NCI-H1436 treated with DMSO at 0.1 percent for 48 hours (cell line): ENCODE measurements around the gene CST2.
"Not testable (repeated sequence)": the region's sequence is repeated elsewhere in the genome, so short reads cannot be mapped to it uniquely, and the experiment has no call there.

Source experiments
- DNase-seq: peaks from one replicate; lab custom pipeline; 2025; lab: John Stamatoyannopoulos, UW

CST2 gene

DNA sequence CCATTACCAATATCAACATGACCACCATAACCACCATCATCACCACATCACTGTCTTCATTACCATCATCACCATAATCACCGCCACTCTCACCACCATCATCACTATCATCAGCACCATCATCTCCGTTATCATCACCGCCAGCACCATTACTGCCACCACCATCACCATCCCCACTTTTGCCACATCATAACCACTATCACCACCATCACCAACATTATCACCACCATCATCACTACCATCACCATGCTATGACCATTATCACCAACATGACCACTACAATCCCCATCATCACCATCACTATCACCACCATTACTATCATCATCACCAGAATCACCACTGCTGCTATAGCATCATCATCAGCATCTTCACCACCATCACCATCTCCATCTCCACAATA is 25.7 kb downstream of the CST2 start:
- DNase-seq = no peak

DNA sequence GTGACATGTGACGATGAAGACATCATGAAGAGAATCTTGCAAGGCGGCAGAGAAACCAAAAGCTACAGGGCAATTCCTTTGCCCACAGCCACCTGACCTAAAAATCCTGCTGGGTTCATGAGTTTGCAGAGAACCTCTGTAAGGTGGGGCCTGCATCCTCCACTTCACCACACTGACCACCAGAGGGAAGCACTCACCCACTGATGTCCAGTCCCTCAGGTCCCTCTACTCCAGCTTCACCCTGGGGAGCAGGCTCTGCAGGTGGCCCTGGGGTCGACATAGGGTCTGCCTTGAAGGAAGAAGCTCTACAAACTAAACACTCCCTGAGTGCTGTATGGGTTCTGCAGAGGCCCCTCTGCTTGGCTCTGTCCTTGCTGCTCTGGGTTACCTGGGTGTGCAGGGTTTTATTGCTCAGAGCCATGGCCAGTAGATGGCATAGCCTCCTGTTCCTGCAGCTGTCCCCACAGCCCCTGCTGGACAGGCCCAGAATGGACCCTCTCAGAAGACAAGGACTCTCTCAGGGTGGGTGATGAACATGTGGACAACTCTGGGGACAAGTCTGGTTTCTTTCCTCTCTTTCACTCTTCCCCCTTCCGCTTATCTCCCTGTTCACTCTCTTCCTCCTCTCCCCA is 27.2 kb downstream of the CST2 start:
- not testable (repeated sequence) for DNase-seq

DNA sequence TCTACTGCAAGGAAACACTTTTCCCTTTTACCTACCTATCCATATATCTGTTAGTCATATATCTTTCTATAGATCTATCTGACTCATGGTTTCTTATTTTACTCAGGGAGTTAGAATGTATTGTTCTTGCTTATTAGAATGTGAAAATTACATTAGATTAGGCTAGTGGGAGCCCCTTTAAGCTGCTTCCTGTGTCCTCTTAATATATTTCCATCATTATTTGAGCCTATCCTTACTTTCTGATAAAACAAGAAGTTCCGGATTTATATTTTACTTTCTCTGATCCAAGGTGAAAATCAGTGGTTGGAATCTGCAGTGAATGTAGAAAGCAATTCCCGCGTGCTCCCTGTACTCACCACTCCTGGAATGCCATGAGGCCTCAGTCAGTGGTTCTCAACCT is 31.0 kb downstream of the CST2 start:
- DNase-seq = no peak

DNA sequence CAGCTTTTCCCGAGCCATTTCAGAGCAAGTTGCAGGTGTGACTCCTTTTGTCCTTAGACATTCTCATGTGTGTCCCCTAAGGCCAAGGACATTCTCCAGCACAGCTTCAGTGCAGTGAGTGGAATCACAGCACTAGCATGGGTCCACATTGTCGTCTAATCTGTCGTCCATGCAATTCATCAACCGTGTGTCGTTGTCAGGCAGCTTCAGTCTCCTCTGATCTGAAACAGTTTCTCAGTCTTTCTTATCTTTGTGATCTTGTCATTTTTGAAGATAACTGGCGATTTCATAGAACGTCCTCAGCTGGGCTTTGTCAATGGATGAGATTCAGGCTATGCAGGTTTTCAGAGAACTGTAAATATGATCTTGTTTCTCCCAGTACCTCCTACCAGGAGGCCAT is 31.7 kb downstream of the CST2 start:
- DNase-seq = no peak

DNA sequence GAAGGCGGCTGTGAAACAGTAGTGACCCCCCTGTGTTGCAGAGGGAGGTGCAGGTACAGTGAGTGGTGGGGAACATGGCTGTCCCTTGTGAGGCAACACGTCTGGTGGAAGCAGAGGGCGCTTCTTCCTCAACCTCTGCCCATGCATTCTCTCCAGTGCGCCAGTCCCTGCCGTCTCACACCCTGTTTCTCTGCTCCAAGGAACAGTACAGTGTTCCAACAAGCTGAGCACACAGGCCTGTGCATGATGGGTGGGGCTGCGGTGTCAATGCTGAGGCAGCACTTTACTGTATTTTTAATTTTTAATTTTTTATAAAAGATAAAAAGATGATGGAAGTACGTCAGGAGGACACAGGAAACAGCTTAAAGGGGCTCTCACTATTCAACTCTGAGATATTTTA is 32.5 kb downstream of the CST2 start:
- DNase-seq = no peak

DNA sequence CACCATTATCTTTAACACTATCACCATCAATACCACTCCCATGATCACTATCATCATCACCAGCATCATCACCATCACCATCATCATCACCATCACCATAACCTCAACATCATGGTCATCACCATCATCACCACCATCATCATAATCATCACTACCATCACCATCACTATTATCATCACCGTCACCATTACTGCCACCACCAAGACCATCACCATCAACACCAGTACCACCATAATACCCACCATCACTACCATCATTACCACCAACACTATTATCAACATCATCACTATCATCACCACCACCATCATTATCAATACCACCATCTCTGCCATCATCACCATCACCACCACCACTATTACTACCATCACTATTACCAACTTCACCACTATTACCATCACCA is 43.1 kb downstream of the CST2 start:
- no peak for DNase-seq

DNA sequence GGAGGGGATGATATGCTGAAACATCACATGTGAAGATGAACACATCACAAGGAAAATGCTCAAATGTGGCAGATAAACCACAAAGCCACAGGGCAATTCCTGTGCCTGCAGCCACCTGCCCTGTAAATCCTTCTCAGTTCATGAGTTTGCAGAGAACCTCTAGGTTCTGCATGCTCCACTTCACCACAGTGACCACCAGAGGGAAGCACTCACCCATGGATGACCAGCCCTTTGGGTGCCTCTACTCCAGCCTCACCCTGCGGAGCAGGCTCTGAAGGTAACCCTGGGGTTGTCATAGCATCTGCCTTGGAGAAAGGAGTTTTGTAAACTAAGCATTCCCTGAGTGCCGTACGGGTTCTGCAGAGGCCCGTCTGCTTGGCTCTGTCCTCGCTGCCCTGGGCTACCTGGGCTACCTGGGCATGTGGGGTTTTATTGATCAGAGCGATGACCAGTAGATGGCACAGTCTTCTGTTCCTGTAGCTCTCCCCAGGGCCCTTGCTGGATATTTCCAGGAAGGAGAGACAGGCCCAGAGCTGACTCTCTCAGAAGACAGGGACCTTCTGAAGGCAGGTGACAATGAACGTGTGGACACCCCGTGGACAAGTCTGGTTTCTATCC is 44.1 kb downstream of the CST2 start:
- no peak for DNase-seq

DNA sequence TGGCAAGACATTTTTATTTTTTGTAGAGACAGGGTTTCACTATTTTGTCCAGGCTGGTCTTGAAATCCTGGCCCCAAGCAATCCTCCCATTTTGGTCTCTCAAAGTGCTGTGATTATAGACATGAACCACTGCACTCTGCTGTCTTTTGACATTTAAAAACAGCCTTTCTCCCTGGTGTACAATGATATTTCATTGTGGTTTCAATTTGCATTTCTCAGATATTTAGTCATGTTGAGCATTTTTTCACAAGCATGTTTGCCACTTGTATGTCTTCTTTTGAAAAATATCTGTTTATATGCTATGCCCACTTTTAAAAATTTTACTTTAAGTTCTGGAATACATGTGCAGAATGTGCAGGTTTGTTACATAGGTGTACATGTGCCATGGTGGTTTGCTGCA is 47.9 kb downstream of the CST2 start:
- not testable (repeated sequence) for DNase-seq

DNA sequence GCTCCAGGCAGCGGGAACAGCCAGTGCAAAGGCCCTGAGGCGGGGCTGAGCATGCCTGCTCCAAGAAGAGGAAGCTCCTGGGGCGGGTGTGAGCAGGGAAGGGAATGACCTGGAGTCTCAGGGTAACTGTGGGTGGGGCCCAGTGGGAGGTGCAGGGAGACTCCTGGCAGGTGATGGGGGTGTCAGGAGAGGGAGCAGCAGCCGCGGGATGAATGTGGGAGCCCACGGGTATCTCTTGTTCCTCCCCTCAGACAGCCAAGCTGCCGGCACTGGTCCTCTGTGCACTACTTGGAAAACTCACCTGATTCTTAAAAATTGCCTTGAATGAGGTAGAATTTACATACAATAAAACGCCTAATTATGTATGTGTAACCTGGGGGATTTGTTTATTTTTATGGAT is 49.1 kb downstream of the CST2 start:
- not testable (repeated sequence) for DNase-seq

DNA sequence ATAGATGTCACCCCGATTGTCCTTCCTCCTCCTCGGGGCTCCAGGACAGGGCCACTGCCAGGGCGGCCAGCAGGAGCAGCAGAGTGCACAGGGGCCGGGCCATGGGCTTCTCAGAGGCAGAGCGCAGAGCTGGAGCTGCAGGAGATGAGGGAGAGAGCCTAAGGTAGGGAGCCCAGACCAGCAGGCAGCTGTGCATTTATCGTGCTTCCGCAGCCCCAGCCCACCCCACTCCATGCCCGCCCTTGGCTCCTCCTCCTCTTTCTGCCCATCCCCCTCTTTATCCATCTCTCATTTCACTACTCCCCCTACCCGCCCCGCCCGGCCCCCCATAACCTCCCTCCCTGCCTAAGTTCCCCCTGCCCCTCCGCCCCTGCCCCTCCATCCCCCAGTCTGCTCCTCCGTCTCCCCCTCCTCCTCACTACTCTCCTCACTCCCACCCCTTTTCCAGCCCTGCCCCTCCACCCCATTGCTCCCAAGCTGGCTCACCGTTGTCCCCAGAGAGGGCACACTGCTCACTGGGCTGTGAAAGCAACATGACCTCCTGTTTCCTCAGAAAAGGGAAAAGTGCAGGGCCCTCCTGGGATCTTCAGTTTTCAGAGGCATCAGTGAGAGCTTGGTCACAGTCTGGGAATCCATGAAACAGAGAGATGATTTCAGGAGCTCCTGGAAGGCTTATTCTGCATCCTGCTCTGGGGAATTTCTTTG is 50.3 kb downstream of the CST2 start:
- no peak for DNase-seq

DNA sequence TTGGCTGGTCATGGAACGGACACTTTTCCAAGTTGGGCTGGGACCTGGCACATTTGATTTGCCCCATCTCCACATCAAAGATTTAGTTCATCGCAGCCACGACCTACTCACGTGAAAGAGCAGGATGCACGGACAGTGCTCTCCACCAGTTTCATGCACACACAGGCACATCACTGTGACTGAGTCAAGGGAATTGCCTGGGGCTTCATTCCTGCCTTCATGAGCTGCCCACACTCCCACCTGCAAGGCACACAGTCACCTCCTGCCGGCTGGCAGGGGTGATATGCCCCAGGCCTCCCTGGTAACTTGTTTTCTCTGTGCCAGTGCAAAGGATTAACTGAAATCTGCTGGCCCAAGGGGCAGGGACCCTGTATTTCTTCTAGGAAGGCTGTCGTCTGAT is 52.4 kb downstream of the CST2 start:
- DNase-seq = no peak
